Measurements from ENCODE around the gene TLL1.

TLL1 gene

DNA sequence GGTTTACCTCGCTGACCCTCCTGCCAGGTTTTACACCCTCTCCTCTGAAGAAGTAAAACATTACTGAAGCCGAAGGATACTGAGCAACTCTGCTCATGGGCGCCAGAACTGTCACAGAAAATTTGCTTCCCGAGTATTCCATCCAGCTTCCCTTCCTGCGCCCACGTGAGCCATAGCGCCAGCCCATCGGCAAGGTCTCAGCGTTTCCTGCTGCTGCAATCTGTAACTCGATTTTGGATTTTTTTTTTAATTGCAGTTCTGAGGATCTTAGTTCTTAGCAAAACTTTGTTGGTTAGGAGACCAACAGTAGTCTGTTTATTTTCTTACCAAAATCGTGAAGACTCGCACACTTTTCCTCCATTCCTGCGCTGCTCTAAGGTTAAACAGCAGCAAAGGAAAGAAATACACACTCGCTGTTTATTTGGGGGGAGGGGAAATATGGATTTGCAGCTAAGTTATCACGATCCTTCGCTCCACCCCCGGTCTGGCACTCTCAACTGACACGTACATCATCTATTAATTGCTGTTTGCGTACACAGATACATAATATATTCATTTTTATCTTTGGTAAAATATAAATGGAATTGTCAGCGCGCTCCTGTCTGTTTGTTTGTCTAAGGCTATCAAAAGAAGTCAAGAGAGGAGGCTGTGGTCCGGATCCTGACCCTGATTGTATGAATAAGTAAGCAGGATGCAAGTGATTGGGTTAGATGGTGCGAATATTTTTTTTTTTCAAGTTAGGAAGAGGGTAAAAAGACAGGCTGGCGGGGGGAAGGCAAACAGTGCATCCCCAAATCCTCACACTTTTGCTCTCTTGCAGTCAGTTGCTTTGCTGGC, at the start of gene TLL1:
Gene TLL1 (plus strand): TSS at position 777 of the 837 bp plus-strand sequence. CDS start 668 bp downstream, outside the sequence.
- TF ChIP-seq, protein P1, sequence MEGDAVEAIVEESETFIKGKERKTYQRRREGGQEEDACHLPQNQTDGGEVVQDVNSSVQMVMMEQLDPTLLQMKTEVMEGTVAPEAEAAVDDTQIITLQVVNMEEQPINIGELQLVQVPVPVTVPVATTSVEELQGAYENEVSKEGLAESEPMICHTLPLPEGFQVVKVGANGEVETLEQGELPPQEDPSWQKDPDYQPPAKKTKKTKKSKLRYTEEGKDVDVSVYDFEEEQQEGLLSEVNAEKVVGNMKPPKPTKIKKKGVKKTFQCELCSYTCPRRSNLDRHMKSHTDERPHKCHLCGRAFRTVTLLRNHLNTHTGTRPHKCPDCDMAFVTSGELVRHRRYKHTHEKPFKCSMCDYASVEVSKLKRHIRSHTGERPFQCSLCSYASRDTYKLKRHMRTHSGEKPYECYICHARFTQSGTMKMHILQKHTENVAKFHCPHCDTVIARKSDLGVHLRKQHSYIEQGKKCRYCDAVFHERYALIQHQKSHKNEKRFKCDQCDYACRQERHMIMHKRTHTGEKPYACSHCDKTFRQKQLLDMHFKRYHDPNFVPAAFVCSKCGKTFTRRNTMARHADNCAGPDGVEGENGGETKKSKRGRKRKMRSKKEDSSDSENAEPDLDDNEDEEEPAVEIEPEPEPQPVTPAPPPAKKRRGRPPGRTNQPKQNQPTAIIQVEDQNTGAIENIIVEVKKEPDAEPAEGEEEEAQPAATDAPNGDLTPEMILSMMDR (IDR thresholded peaks at IDR 0.05; ENCODE audit: borderline replicate concordance, control extremely low read depth, extremely low read depth, insufficient read depth, missing control alignments), result no peak
- DNase-seq (ENCODE audit: low spot score), result no peak
- in situ Hi-C loops (cut with MboI; ENCODE audit: low sequenced_read_pairs, unreplicated experiment), result no loop called here

DNA sequence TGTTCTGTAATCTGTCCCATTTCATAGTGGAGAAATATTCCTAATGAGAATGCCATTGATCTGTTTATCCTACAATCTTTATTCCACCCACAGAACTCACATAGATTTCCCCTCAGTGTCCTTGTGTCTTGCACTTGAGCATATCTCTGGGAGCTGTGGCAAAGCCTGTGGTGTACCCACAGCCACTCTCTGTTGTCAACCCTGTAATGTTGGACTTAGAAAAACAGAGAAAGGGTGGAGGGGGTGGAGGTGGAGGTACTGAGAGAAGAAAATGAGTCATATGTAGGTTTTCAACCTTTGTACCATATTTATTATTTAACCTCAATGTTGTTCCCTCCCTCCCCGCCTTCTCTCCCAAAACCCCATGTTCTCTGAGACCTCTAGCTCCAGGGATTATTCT, 46.9 kb upstream of the TLL1 start:
- no peak for DNase-seq (ENCODE audit: low spot score)
- in situ Hi-C loops (cut with MboI; ENCODE audit: low sequenced_read_pairs, unreplicated experiment), result no loop called here
- TF ChIP-seq, protein P1 (IDR thresholded peaks at IDR 0.05; ENCODE audit: borderline replicate concordance, control extremely low read depth, extremely low read depth, insufficient read depth, missing control alignments), result no peak

DNA sequence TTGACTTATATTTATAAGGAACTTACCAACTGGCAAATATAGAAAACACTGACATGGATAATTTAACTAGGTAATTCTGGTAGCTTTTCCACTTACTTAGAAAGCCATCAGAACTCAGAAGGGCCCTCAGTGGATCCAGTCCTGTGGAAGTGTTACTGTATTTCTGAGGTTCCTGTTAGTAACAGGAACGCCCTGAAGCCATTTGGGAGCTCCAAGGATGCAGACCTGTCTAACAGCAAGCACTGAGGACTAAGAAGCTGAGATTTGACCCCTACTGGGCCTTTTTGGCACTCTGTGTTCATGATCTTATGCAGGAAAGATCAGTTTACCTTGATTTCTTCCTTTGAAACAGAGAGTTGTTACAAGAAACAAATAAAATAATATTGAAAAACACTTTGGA, 46.0 kb upstream of the TLL1 start:
- TF ChIP-seq, protein P1 (IDR thresholded peaks at IDR 0.05; ENCODE audit: borderline replicate concordance, control extremely low read depth, extremely low read depth, insufficient read depth, missing control alignments), result no peak
- no peak for DNase-seq (ENCODE audit: low spot score)
- in situ Hi-C loops (cut with MboI; ENCODE audit: low sequenced_read_pairs, unreplicated experiment), result no loop called here

DNA sequence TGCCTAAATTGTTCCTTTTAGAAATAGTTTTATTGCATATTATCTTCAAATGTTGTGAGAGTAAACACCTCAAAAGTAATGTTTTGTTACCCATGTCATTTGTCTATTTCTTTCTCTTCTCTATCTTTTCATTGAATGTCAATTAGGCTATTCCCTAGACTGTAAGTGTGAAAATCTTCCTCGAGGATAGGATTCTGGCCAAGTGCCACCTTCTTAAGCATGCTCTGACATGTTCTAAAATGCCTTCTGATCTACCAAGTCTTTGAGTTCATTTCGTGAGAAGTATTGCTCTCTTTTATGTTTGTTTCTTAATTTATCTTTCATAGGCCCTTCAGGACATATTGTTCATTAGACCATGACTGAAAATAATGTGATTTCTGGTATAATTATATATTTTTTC, 44.1 kb upstream of the TLL1 start:
- DNase-seq (ENCODE audit: low spot score), result no peak
- TF ChIP-seq, protein P1 (IDR thresholded peaks at IDR 0.05; ENCODE audit: borderline replicate concordance, control extremely low read depth, extremely low read depth, insufficient read depth, missing control alignments), result no peak
- in situ Hi-C loops (cut with MboI; ENCODE audit: low sequenced_read_pairs, unreplicated experiment), result no loop called here

DNA sequence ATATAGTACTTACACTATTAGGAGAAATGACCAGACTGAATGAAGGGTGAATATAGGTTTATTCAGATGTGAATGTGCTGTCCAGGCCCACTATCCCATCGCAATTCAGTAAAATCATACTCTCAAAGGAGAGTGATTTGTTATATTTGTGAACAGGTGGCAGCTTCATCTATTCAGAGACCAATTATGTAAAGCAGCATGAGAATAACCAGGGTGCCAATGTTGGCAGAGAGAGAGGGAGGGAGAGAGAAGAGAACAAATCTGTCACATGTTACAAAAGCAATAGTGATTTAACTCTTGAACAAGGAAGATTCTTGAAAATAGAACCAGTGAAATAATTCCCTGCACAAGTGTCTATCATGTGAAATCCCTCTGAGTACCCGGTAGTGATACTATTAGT, 38.9 kb upstream of the TLL1 start:
- in situ Hi-C loops (cut with MboI; ENCODE audit: low sequenced_read_pairs, unreplicated experiment), result no loop called here
- DNase-seq (ENCODE audit: low spot score), result no peak
- TF ChIP-seq, protein P1 (IDR thresholded peaks at IDR 0.05; ENCODE audit: borderline replicate concordance, control extremely low read depth, extremely low read depth, insufficient read depth, missing control alignments), result no peak

DNA sequence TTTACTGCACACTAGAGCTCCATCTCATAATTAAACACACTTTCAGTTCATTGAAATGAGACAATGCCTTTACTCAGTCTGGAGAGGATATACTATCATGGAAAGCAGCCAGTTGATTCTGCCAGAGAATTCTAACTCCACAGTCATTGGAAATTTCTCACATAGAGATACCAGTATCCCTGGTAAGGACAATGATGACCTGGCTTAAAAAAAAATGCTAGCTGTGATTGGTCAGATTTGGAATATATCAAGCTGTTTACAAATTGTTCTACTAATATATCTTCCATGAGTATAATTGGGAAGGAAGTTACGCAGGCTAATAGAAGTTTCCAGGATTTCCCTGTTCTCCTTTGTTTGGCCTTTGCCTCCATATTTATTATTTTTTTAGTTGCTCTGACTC, 34.5 kb upstream of the TLL1 start:
- TF ChIP-seq, protein P1 (IDR thresholded peaks at IDR 0.05; ENCODE audit: borderline replicate concordance, control extremely low read depth, extremely low read depth, insufficient read depth, missing control alignments), result no peak
- in situ Hi-C loops (cut with MboI; ENCODE audit: low sequenced_read_pairs, unreplicated experiment), result no loop called here
- DNase-seq (ENCODE audit: low spot score), result no peak
